IPS-11a (cell line): ENCODE measurements around the gene MFAP4.

Experiments
- H3K4me3 ChIP-seq: one replicate; pipeline ENCODE4 v1.5.1; 2013; ENCODE audit warnings: low read depth, low read length, control low read depth

The MFAP4 gene

DNA sequence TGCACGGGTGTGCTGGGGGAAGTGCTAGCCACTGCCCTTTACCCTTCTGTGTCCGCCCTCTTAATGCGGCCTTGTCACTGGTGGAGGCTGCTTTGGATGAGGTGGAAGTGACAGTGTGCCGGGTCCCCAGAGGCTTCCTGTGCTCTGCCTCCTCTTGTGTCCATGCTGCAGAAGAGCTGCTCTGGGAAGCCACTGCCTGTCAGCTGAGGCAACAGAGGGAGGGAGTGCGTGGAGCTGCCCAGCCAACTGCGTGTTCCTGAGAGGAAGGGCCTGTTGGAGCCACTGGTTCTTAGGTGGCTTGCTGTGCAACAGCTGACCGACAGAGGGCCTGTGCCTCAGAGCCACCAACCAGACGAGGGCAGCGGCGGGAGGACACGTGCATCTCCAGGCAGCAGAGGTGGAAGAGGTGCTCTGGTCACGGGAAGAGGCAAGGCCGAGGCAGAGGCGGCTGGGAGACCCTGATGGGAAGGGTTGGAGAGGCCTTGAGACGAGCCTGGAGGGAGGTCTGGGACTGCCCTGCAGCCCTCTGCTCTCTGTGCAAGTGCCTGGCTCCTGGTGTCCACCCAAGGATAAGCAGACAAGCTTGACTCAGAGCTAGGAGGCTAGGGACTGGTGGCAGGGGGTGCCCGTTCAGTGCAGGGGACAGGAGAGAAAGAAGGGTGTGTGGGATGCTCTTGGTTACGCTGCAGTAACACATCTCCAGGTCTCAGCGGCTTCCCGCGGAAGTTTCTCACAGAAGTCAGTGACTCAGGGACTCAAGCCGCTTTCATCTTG is 49.9 kb downstream of the MFAP4 start:
- H3K4me3 ChIP-seq, result no peak overlapping the region

DNA sequence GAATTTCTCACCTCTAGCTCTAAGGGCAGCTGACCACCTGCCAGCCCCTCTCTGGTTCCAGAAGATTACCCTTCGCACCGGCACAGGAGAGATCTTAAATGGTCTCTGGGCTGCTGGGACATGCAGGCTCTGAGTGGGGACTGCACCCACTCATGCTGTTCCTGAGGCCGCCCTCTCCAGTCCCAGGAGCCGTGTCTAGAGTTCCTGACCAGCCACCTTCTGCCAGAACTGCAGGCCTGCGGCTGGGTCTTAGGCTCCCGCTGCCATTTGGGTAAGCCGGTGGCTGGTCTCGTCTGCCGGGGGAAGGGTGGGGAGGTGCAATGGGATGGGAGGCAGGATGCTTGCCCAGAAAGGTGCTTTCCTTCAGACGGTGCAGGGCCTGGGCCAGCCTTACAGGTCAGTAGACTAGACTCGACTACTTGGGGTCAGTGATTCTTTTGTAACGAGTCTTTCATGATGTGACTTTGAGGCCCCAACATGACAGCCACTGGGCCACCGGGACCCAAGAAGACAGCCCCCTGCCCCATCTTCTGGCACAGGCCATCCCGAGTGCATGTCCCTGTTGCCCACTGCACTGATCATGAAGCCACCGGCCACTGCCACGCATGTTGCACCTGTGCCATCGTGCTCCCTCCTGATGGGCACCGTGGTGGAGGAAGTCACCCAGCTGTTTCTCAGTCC is 50.9 kb downstream of the MFAP4 start:
- no peak overlapping the region for H3K4me3 ChIP-seq

DNA sequence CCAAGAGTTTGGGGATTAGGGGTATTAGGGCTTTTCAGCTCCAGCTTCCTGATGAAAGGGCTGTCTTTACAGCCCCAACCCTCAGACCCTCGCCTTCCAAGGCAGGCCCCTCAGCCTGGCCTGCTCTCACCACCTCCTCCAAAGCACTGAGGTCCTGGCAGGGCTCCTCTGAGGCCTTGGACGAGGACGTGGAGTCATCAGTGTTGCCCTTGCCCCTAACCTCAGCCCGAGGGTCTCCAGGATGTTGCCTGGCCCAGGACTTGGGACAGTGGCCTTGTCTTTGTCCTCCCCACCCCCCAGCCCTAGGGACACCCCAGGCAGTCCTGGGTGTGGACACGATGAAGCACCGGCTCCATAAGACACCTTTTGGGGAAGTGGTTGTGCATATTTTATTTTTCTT is 52.7 kb downstream of the MFAP4 start:
- no peak overlapping the region for H3K4me3 ChIP-seq

DNA sequence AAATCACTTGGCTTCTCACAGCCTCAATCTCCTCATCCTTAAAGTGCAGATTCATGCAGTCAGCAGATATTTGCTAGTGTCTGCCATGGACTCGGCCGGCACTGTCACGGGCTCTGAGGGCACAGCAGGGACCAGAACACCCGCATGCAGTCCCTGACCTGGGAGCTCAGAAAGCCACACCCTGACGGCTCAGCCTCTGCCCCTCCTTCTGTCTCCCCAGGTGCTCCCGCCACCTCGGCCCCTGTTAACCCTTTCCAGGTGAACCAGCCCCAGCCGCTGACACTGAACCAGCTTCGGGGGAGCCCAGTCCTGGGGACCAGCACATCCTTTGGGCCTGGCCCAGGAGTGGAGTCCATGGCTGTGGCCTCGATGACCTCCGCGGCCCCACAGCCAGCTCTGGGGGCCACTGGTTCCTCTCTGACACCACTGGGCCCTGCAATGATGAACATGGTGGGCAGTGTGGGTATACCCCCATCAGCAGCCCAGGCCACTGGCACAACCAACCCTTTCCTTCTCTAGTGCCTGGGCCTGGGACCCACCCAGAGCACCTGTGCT is 53.2 kb downstream of the MFAP4 start:
- no peak overlapping the region for H3K4me3 ChIP-seq
